ENCODE data around the gene EPN3.

EPN3 gene

DNA sequence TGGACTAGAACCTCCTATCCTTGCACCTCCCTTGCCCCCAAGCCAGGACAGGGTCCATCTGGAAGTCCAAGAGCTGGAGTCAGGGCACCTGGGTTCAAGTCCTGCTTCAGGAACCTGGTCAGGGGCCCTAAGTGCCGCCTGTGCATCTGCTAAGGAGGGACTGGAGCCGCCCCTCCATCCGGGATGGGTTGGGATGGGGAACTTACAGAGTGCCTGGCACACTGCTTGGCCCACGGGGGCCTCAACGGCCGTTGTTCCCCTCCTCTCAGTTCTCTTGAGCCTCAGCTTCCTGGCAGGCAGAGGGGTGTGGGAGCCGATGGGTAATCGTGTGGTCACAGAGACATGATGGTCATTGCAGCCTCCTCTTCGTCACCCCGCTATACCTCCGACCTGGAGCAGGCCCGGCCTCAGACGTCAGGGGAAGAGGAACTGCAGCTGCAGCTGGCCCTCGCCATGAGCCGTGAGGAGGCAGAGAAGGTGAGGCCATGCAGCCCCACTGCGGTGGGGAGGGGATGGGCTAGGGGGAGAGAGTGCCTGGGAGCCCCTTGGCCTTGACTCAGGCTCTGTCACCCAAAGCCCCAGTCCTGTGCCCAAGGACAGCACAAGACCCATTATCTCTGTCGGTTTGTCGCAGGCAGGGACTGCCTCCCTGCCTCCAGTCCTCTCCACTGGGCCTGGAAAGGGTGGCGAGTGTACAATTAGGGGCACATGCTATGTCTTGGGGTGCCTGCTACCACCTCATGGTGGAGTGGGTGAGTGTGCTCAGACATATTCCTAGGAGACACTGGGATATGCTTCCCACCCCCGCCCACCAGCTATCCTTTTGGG, 5.4 kb downstream of the EPN3 start:
- no peak overlapping the region for H3K27ac Mint-ChIP-seq
- ATAC-seq (no peak), DNase-seq (ENCODE audit: low spot score in 2 of 2) (no peak)
- peaks cover 32% of the 10 kb centered on the region for H3K4me1 Mint-ChIP-seq
- no peaks in the 10 kb centered on the region for H3K9me3 Mint-ChIP-seq
- H3K4me3 Mint-ChIP-seq: no peak overlapping the region
- H3K36me3 Mint-ChIP-seq: no peaks in the 10 kb centered on the region

DNA sequence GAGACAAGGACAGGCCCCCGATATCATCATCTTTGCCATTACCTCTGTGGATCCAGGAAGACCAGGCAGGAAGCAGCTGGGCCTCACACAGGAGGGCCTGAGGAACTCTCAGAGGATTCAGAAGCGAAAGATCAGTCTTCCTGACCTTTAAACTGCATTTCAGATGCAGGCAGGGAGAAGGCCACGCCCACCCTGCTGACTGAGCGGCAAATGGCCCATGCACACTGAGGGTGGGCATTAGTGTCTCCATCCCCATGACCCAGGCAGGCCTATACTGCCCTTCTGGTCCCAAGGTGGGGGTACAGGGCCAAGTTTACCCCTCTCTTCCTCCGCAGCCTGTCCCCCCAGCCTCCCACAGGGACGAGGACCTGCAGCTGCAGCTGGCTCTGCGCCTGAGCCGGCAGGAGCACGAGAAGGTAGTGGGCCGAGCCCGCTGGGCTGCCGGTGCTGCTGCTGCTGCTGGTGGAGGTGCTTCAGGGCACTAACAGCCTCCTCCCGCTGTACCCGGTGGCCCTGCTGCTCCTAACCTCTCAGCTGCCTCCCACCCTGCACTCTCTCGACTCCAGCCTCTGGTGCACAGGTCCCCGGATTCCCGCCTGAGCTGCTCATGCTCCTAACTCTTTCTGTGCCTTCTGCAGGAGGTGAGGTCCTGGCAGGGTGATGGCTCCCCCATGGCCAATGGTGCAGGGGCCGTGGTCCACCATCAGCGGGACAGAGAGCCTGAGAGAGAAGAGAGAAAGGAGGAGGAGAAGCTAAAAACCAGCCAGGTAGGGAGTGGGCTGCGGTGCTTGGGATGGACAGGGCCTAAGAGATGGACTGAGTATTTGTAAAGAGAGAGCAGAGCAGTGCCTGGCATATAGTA, 6.2 kb downstream of the EPN3 start:
- ATAC-seq: no peak
- H3K4me1 Mint-ChIP-seq: peaks cover 24% of the 10 kb centered on the region
- no peak overlapping the region for H3K4me3 Mint-ChIP-seq
- DNase-seq (ENCODE audit: low spot score in 2 of 2): no peak
- no peaks in the 10 kb centered on the region for H3K9me3 Mint-ChIP-seq
- H3K36me3 Mint-ChIP-seq: no peaks in the 10 kb centered on the region
- H3K27ac Mint-ChIP-seq: no peak overlapping the region

GRCh38 chr17:50539762-50540559, 7.4 kb downstream of the EPN3 start:
- H3K27ac Mint-ChIP-seq: no peak overlapping the region

DNA sequence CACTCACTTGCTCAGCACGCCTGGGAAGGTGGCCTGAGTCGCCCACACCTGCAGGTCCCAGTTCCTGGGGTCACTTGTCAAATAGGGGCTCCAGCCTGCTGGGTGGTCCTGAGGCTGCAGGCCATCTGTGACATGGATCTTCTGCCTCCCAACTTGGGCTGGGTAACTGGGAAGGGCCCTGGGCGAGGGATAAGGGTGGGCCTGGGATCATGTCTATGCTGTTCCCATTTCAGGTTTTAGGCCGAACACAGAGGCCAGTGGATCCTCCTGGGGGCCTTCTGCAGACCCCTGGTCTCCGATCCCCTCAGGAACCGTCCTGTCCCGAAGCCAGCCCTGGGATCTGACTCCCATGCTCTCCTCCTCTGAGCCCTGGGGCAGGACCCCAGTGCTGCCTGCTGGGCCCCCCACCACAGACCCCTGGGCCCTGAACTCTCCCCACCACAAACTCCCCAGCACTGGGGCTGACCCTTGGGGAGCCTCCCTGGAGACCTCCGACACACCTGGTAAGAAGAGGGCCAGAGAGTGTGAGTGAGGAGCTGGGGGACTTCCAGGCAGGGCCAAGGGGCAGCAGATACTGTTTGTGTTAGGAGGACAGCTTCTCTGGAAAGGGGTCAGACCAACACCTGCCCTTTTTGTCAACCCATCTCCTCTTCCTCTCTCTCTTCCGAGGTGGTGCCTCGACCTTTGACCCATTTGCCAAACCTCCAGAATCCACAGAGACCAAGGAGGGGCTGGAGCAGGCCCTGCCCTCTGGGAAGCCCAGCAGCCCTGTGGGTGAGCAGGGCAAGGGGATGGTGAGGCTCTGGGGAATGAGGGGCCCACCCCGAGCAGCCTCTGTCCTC, 8.2 kb downstream of the EPN3 start:
- peak overlapping the region; percentile 76 for H3K4me3 Mint-ChIP-seq
- peaks cover 21% of the 10 kb centered on the region for H3K4me1 Mint-ChIP-seq
- H3K9me3 Mint-ChIP-seq: no peaks in the 10 kb centered on the region
- no peak for ATAC-seq
- DNase-seq (ENCODE audit: low spot score in 2 of 2): no peak
- peaks cover 5% of the 10 kb centered on the region for H3K36me3 Mint-ChIP-seq
- peak overlapping the region; percentile 83 for H3K27ac Mint-ChIP-seq

More at GRCh38 chr17:50539762-50540559, 7.4 kb downstream of the EPN3 start:
- no peak for DNase-seq (ENCODE audit: low spot score in 2 of 2)
- H3K9me3 Mint-ChIP-seq: no peaks in the 10 kb centered on the region
- ATAC-seq: no peak
- H3K36me3 Mint-ChIP-seq: no peaks in the 10 kb centered on the region
- H3K4me1 Mint-ChIP-seq: peaks cover 21% of the 10 kb centered on the region
- H3K4me3 Mint-ChIP-seq: no peak overlapping the region

DNA sequence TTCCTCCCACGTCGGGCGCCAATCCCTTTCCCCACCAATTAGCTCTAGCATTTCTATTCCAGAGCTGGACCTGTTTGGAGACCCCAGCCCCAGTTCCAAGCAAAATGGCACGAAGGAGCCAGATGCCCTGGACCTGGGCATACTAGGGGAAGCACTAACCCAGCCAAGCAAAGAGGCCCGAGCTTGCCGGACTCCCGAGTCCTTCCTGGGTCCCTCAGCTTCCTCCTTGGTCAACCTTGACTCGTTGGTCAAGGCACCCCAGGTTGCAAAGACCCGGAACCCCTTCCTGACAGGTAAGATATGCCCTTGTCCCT, 8.8 kb downstream of the EPN3 start:
- H3K27ac Mint-ChIP-seq: peak overlapping the region; percentile 83
- H3K9me3 Mint-ChIP-seq: no peaks in the 10 kb centered on the region
- peaks cover 9% of the 10 kb centered on the region for H3K36me3 Mint-ChIP-seq

GRCh38 chr17:50541716-50542688, 9.5 kb downstream of the EPN3 start:
- H3K9me3 Mint-ChIP-seq: no peaks in the 10 kb centered on the region
- peaks cover 9% of the 10 kb centered on the region for H3K36me3 Mint-ChIP-seq
- ATAC-seq (peak; percentile 84), DNase-seq (ENCODE audit: low spot score in 2 of 2) (peak; percentile 90 to 95)
- H3K27ac Mint-ChIP-seq: peak overlapping the region; percentile 83
- peaks cover 32% of the 10 kb centered on the region for H3K4me1 Mint-ChIP-seq
- H3K4me3 Mint-ChIP-seq: peak overlapping the region; percentile 76

More for the DNA sequence above, 8.8 kb downstream of the EPN3 start:
- ATAC-seq (no peak), DNase-seq (ENCODE audit: low spot score in 2 of 2) (no peak)
- Mint-ChIP-seq H3K4me3 (peak overlapping the region; percentile 76), H3K4me1 (peaks cover 26% of the 10 kb centered on the region)

DNA sequence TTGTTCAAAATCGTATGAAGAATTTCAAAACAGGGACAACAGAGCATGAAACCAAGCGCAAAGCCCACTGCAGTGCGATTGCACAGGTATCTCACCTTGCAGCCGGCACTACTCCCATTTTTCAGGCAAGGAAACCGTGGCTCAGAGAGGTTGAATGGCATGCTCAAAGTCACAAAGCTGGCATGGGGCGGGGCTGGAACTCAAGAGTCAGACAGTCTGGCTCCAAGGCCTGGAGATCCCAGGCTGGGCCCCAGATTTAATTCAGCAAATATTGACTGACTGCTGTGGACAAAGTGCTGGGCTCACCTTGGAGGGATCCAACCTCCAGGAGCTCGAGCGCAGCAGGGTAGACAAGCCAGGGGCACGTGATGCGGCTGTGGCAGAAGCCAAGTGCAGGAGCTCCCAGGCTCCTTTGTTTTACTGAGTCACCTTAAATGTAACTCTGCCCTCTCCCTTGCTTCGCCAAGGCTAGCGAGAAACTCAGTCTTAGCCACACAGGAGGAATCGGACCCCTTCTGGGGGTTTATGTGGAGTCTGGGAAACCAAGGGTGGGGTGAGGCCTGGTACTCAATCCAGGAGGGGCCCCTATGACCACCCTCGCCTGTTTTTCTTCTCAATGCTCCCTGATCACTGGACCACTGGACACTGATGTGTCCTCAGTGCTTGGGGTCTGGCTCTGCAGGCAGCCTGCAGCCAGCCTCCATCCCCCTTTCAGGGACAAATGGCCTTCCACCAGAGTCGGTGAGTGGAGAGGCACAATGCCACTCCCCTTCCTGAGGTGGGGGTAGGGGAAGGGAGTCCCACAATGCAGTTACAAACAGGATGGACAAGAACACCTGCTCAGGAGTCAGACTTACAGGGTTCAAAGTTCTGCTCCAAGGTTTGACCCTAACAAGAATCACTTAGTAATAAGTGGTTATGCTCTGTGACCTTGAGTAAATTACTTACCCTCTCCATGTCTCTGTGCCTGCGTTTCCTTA, 10.6 kb downstream of the EPN3 start:
- H3K36me3 Mint-ChIP-seq: peaks cover 9% of the 10 kb centered on the region
- H3K4me3 Mint-ChIP-seq: peak overlapping the region; percentile 76
- H3K27ac Mint-ChIP-seq: no peak overlapping the region
- DNase-seq (ENCODE audit: low spot score in 2 of 2) (no peak), ATAC-seq (no peak)
- H3K4me1 Mint-ChIP-seq: peaks cover 33% of the 10 kb centered on the region
- H3K9me3 Mint-ChIP-seq: no peaks in the 10 kb centered on the region

- DNase-seq (ENCODE audit: low spot score in 2 of 2) (no peak), ATAC-seq (no peak)
- H3K36me3 Mint-ChIP-seq: peaks cover 9% of the 10 kb centered on the region
- H3K27ac Mint-ChIP-seq: peak overlapping the region; percentile 68
- peaks cover 33% of the 10 kb centered on the region for H3K4me1 Mint-ChIP-seq
- no peaks in the 10 kb centered on the region for H3K9me3 Mint-ChIP-seq
- no peak overlapping the region for H3K4me3 Mint-ChIP-seq
These were observed 12.0 kb downstream of the EPN3 start for GRCh38 chr17:50544516-50544915.

DNA sequence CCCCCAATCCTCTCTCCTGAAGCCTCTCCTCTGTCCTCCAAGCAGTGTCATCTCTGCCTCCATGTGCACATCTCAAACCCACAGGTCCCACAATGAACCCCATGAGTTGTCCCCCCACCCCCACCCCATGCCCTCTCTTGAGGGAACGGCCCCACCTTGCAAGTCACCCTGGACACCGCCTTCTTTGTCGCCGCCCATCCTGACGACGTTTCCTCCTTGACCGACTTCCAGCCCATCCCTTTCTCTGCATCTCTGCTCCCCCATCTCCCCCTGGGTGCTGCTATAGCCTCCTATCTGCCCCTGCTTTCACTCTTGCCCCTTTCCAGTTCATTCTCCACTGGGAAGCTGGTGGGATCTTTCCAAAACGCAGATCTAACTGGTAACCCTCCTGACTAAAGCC, 12.8 kb downstream of the EPN3 start:
- Mint-ChIP-seq H3K9me3 (no peaks in the 10 kb centered on the region), H3K4me3 (no peak overlapping the region), H3K27ac (no peak overlapping the region), H3K4me1 (peaks cover 33% of the 10 kb centered on the region), H3K36me3 (peaks cover 14% of the 10 kb centered on the region)
- ATAC-seq (no peak), DNase-seq (ENCODE audit: low spot score in 2 of 2) (no peak)

DNA sequence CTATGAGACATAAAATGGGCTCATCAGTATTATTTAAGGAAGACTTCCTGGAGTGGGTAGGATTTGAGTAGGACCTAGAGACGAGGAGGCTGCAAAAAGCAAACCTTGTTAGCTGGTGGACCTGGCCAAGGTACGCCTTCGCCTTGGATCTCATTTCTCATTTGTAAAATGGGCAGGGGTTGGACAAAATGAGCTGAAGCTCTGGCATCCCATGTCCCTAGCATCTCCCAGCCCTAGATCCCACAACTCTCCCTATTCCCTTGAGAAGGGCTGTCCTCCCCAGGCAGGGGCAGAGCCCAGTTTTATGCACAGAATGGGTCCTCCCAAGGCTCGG, 14.1 kb downstream of the EPN3 start:
- H3K4me1 Mint-ChIP-seq: peaks cover 28% of the 10 kb centered on the region
- H3K4me3 Mint-ChIP-seq: peak overlapping the region; percentile 73
- ATAC-seq (no peak), DNase-seq (ENCODE audit: low spot score in 2 of 2) (no peak)
- H3K36me3 Mint-ChIP-seq: peaks cover 14% of the 10 kb centered on the region
- no peaks in the 10 kb centered on the region for H3K9me3 Mint-ChIP-seq
- H3K27ac Mint-ChIP-seq: peak overlapping the region; percentile 83

DNA sequence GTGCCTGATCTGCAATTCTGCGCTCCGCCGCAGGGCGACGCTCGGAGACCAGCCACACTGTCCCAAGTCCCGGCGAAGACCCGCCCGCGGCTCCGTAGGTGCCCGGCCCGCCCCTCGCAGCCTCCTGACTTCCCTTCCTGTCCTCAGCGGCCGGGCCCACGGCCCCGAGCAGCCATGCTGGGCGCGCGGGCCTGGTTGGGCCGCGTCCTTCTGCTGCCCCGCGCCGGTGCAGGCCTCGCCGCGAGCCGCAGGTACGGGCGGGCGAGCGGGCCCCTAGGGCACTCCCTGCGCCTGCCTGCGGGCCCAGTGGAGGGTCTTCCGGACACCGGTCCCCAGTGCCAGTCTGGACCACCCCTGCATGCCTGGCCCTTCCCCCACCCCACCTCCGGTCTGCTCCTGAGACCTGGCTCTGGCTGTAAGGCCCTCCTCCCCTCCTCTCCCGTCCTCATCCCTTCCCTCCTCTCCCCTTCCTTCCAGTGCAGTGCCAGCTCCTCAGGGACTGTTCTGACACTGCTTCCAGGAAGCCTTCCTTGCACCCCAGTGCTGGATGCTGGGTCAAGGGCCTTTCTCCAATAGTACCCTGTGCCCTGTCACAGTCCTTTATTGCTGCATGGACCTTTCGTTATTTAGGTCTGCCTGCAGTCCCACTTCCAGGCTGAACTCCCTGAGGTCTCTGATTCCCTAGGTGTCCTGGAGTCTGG, 14.7 kb downstream of the EPN3 start, which contains the start of gene SPATA20:
TSS of gene SPATA20 (plus strand) at position 140 of the 701 bp plus-strand sequence. CDS start at position 175, 35 bp downstream.
- peak; percentile 94 for ATAC-seq
- Mint-ChIP-seq H3K4me3 (peak within 1 kb of the TSS; percentile 73), H3K4me1 (peaks cover 24% of the 10 kb centered on the region), H3K27ac (peak within 1 kb of the TSS; percentile 83), H3K9me3 (no peaks in the 10 kb centered on the region), H3K36me3 (peaks cover 14% of the 10 kb centered on the region)
- peak; percentile 76 to 92 for DNase-seq (ENCODE audit: low spot score in 2 of 2)

DNA sequence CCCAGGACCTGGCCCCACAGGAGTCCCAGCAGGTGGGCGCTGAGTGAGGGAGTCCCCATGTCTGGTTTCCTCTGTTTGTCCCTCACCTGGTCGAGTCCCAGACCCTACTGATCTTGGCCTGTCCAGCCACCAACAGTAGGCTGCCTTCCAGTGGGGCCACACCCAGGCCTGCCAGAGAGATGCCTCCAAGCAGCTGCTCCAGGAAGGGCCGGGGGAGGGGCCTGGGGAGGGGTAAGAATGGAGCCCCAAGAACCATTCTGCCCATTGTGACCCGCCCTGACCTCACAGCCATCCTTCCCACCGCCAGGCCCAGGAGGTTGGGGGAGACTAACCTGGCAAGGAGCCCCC, 15.2 kb downstream of the EPN3 start:
- DNase-seq (ENCODE audit: low spot score in 2 of 2) (no peak), ATAC-seq (no peak)
- peak overlapping the region; percentile 83 for H3K27ac Mint-ChIP-seq
- H3K9me3 Mint-ChIP-seq: no peaks in the 10 kb centered on the region
- peak overlapping the region; percentile 73 for H3K4me3 Mint-ChIP-seq
- H3K4me1 Mint-ChIP-seq: peaks cover 19% of the 10 kb centered on the region
- H3K36me3 Mint-ChIP-seq: peaks cover 14% of the 10 kb centered on the region

Data from stimulated activated effector memory CD8-positive, alpha-beta T cell treated with anti-CD3 and anti-CD28 coated beads, Interleukin-12 subunit alpha, Interleukin-12 subunit beta, amount 100 ng/mL, for 72 hours (primary cell).